B cell (primary cell): Measurements from ENCODE around the gene XPO4.

Experiments used
- CTCF ChIP-seq: fragments of 200-600 bp; IDR thresholded peaks from one replicate; pipeline ENCODE4 v1.8.0; 2022; ENCODE audit warnings: antibody characterized with exemption, mild to moderate bottlenecking
- EZH2 ChIP-seq: IDR thresholded peaks from 2 replicates; pipeline ENCODE4 v1.6.1; 2012; ENCODE audit warnings: borderline replicate concordance, low read depth, mild to moderate bottlenecking, moderate library complexity, low read length; ENCODE audit not compliant: insufficient read depth, poor library complexity, severe bottlenecking

DNA sequence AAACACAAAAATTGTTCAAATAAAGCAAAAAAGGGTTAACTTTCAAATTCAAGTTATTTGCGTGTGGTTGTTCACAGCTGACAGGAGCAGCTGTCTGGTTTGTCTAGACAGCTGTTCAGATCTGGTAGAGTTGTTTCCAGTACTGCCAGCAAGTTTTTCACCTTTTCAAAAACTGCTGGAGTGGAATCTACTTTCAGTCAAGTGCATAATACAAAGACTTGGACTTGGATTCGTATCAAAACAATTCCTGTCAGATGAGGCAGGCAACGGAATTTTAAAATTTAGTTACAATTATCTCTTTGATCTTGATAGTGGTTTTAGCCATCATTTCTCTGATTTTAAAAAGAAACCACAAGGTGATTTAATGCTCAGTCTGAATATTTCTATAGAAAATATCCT, 77.1 kb downstream of the XPO4 start:
- no peak for TF ChIP-seq CTCF
- TF ChIP-seq EZH2: no peak
